Dedifferentiated amniotic fluid mesenchymal stem cell (primary cell): ENCODE measurements around the gene SAFB2.

ENCODE experiments used
- DNase-seq: peaks from one replicate; pipeline ENCODE4 v3.0.0-alpha.2; 2016; ENCODE audit errors: extremely low spot score

Gene SAFB2

DNA sequence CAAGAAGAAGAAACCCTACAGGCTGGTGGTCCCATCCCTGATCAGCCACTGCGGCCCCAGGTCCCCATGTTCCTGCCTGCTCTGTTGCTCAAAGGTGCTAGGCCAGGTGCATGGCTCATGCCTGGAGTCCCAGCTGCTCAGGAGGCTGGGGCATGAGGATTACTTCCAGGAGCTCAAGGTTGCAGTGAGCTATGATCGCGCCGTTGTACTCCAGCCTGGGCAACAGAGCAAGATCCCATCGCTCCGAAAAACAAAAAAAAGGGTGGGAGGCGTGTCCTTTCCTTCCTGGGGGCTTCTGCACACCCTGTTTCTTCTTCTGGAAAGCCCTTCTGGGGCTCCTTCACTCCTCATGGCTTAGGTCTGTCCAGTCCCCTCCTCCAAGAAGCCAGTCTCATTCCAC, 42.9 kb downstream of the SAFB2 start:
- DNase-seq = no peak

GRCh38 chr19:5579286-5579685, 43.3 kb downstream of the SAFB2 start:
- DNase-seq = no peak

- DNase-seq = no peak
Observed at GRCh38 chr19:5578097-5578846, 44.3 kb downstream of the SAFB2 start.

- no peak for DNase-seq
Observed at GRCh38 chr19:5575590-5575989, 47.0 kb downstream of the SAFB2 start.

DNA sequence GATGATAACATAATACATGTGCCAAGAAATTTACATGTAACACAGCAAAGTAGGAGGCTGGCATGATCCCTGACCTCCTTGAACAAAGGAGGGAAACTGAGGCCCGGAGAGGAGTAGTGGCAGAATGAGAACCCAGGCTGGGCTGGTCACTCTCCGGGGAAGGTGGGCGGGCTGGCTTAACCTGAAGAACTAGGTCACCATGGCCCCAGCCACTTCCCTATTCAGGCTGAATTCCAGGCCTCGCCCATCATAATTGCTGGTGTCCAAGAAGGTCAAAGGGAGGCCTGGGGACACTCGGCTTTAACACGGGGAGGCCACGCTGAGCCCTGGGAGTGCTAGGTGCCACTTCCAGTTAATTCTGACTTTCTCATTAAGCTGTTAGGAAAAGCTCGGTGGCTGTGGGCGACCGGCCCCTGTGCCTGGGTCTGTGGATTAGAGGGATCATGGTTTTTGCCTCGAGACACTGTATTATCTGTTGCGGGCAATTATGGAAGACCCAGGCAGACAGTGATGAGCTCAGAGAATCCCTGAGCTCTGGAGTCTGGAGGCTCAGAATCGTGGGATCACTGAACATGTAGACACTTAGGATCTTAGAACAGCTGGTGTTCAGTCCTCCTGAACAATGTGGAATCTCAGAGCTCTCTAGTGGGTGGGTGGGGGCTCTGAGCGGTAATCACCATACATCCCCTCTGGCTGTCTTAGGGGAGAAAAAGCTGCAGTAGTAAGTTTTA, 49.9 kb downstream of the SAFB2 start:
- no peak for DNase-seq

DNA sequence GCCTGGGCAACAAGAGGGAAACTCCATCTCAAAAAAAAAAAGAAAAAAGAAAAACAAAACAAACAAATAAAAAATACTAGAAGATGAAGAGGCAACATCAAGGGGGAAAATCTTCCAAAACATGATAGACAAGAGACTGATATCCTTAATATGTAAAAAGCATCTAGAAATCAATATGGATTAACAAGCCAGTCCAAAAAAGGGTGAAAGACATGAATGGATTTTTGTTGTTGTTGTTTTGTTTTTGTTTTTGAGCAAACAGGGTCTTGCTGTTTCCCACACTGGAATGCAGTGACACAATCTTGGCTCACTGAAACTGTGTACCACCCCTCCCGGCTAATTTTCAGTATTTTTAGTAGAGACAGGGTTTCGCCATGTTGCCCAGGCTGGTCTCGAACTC, 50.8 kb downstream of the SAFB2 start:
- DNase-seq = no peak

GRCh38 chr19:5567970-5568407, 54.6 kb downstream of the SAFB2 start:
- DNase-seq = no peak

GRCh38 chr19:5567360-5567969, 55.1 kb downstream of the SAFB2 start, which contains the start of gene TINCR:
TSS of gene TINCR (minus strand) at chr19:5567953.
- no peak for DNase-seq

DNA sequence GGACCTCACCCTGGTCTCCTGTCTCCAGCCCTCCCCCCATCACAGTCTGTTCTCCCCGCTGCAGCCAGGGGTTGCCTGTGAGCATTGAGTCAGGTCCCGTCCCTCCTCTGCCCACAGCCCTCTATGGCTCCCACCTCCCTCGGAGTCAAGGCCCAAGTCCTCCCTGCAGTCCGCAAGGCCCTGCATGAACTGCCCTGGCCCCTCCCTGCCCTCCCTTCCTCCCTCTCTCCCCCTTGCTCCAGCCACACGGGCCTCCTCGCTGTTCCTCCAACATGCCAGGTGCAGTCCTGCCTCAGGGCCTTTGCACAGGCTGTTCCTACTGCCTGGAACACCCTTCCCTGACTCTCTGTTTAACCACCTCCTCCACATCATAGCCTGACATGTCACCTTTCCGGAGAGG, 57.6 kb downstream of the SAFB2 start:
- DNase-seq = no peak

- DNase-seq = no peak
Observed at GRCh38 chr19:5563935-5564612, 58.5 kb downstream of the SAFB2 start.

DNA sequence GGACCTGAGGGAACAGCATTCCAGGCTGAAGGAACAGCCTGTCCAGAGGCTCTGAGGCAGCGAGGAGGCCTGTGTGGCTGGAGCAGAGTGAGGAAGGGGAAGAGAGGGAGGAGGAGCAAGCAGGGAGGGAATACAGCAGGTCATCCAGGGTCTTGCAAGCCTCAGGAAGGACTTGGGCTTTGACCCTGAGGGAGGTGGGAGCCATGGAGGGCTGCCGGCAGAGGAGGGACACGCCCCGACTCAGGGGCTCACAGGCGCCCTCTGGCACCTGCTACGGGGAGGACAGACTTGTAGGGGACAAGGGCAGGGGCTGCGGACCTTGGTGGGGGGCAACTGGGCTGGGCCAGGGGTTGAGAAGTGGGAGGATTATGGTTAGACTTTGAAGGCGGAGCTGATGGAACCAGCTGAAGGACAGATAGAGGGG, 59.6 kb downstream of the SAFB2 start:
- DNase-seq = no peak

DNA sequence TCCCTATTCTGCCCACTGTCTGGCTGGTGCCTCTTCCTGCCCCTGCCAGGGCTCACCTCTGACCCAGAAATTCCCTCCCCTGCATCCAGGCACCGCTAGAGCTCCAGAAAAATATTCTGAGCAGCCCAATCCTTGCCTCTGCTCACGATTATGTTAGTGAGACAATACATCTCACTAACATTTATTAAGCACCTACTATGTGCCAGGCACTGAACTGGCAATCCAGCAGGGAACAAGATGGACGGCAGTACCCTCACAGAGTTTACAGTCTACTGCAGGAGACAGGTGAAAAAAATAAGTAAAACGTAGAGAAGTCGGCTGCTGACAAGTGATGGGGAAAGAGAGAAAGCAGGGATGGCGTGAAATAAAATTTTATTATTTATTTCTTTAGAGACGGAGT, 60.3 kb downstream of the SAFB2 start:
- DNase-seq = no peak

GRCh38 chr19:5561559-5561958, 61.0 kb downstream of the SAFB2 start:
- DNase-seq = no peak

- no peak for DNase-seq
Observed at GRCh38 chr19:5560156-5560555, 62.4 kb downstream of the SAFB2 start.

GRCh38 chr19:5559804-5560133, 62.8 kb downstream of the SAFB2 start:
- no peak for DNase-seq

- DNase-seq = no peak
Observed at GRCh38 chr19:5558101-5558621, 64.4 kb downstream of the SAFB2 start.

- DNase-seq = no peak
Observed at GRCh38 chr19:5557691-5558090, 64.9 kb downstream of the SAFB2 start.

DNA sequence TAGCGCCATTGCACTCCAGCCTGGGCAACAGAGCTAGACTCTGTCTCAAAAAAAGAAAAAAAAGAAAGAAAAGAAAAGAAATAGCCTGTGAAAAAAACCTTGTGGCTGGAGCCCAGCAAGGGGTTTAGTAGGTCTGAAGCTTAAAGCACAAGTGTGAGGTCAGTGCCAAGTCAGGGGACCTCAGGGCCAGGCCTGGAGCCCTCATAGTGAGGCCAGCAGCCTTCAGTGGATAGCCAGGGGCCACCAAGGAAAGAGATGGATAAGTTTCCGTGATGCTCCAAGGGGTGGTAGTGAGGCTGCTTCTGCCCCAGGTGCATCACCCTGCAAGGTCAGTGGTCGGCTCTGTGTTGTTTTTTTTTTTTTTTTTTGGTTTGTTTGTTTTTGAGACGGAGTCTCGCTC, 67.7 kb downstream of the SAFB2 start:
- no peak for DNase-seq

DNA sequence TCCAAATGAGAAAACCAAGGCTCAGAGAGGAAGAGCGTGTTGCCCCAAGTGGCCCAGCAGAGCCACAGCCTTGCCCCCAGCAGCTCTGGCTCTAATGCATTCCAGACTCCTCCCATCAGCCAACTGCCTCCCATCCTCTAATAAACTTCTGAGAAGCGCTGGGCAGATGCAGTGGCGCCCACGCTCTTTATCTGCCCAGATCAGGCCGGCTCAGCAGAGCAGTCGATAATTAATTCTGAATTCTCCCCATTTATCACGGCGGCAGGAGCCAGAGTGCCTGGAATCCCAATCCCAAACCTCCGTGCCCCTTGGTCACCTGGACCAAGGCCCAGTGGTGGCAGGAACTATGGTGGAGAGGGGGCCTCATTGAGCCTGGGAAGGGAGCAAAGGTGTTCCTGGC, 68.7 kb downstream of the SAFB2 start:
- DNase-seq = no peak

GRCh38 chr19:5547881-5548280, 74.7 kb downstream of the SAFB2 start:
- no peak for DNase-seq

GRCh38 chr19:5545984-5546383, 76.6 kb downstream of the SAFB2 start:
- DNase-seq = no peak

DNA sequence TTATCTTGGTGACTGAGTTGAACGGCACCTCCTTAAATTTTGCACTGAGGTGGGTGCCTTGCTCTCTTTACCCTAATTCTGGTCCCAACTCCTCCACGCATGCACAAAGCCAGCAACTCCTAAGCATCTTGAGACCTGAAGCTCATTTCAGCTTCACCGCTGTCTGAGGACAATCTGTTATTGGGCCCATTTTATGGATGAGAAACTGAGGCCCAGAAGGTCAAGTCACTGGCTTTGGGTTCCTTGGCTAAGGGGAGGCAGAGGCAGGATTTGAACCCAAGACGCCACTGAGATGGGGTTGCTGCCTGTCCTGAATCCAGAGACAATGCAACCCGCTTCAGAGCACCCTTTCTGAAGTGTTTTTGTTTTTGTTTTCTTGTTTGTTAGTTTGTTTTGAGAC, 77.5 kb downstream of the SAFB2 start:
- DNase-seq = no peak
